Upper lobe of left lung (tissue), 4 donors: ENCODE data around the gene DEXI.

Source experiments
- EP300 ChIP-seq, 4 donors: sonication (generic); formaldehyde crosslinking; IDR thresholded peaks; one replicate each; pipeline ENCODE4 v1.5.1; 2017; ENCODE audit warnings: antibody characterized with exemption in 4 of 4, control low read depth in 2 of 4
- POLR2A ChIP-seq, 4 donors: fragments of 450-650 bp; IDR thresholded peaks; one replicate each; pipeline ENCODE4 v1.5.1; 2016 to 2017; ENCODE audit warnings: antibody characterized with exemption in 4 of 4, mild to moderate bottlenecking in 2 of 4
- POLR2AphosphoS5 ChIP-seq, 2 donors: sonication (generic); formaldehyde crosslinking; IDR thresholded peaks; one replicate each; pipeline ENCODE4 v1.5.1; 2017; ENCODE audit warnings: antibody characterized with exemption in 2 of 2
- TF ChIP-seq, protein P1 (sequence below), 6 experiments: fragments of 450-650 bp in 4 of 6; fragments of 200-600 bp in 2 of 6; sonication (generic) in 2 of 6; IDR thresholded peaks; one replicate each; pipeline ENCODE4 v1.5.1; 2016 to 2019; ENCODE audit warnings: antibody characterized with exemption in 6 of 6

DNA sequence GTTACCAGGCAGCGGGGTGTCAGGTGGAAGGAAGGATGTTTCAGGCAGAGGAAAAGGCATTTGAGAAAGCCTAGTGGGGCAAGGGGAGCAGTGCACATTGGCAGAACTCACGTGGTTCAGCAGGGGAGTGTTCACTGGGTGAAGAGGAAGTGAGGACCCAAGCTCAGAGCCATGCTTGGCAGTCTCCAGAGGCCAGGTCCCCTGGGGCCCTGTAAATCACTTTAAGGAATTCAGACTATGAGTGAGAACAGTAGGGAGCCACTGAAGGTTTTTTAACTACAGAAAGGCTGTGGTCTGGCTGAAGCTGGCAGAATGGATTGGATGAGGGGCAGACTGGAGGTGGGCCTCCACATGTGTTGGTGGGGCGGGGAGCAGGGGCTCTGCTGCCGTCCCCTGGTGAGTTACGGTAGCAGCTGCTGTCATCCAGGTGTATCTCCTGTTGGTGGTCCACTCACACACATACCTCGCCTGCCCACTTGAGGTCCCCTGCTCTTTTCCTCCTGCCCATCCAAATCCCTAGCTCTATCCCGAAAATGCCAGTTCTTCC lies 7.2 kb upstream of the DEXI start:
- TF ChIP-seq, protein P1, sequence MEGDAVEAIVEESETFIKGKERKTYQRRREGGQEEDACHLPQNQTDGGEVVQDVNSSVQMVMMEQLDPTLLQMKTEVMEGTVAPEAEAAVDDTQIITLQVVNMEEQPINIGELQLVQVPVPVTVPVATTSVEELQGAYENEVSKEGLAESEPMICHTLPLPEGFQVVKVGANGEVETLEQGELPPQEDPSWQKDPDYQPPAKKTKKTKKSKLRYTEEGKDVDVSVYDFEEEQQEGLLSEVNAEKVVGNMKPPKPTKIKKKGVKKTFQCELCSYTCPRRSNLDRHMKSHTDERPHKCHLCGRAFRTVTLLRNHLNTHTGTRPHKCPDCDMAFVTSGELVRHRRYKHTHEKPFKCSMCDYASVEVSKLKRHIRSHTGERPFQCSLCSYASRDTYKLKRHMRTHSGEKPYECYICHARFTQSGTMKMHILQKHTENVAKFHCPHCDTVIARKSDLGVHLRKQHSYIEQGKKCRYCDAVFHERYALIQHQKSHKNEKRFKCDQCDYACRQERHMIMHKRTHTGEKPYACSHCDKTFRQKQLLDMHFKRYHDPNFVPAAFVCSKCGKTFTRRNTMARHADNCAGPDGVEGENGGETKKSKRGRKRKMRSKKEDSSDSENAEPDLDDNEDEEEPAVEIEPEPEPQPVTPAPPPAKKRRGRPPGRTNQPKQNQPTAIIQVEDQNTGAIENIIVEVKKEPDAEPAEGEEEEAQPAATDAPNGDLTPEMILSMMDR (IDR thresholded peaks at IDR 0.05): peak in 4 of 6 experiments; percentile 15 to 38 (median 28)
- TF ChIP-seq POLR2AphosphoS5 (IDR thresholded peaks at IDR 0.05) (peak in 1 of 2 donors; percentile 6), POLR2A (IDR thresholded peaks at IDR 0.05) (no peak), EP300 (IDR thresholded peaks at IDR 0.05) (no peak)
